Tibial nerve (tissue), 4 donors: Measurements from ENCODE around the gene LZTR1. TPM values are rescaled to one million over a fixed set of nuclear protein-coding genes. Genes with fewer than 3 reads are reported as not detected.

Experiments
- DNase-seq, 2 donors: peaks; one replicate each; pipeline ENCODE4 v3.0.0-alpha.2; 2019; ENCODE audit warnings: low spot score in 2 of 2
- H3K27ac ChIP-seq, 4 donors: fragments of 200-600 bp; sonication (generic) in 3 of 4; one replicate each; pipeline ENCODE4 v1.5.1; 2017 to 2019; ENCODE audit warnings: mild to moderate bottlenecking in 1 of 4
- H3K27me3 ChIP-seq, 2 donors: fragments of 200-600 bp; sonication (generic) in 1 of 2; one replicate each; pipeline versions ENCODE4 v1.5.1 to v1.6.0; 2017 to 2019
- H3K36me3 ChIP-seq, 3 donors: fragments of 200-600 bp; sonication (generic); one replicate each; pipeline ENCODE4 v1.5.1; 2018 to 2019
- H3K4me1 ChIP-seq, 4 donors: fragments of 200-600 bp; sonication (generic) in 3 of 4; one replicate each; pipeline ENCODE4 v1.5.1; 2017 to 2019
- H3K4me3 ChIP-seq, 4 donors: fragments of 200-600 bp; sonication (generic) in 3 of 4; one replicate each; pipeline ENCODE4 v1.5.1; 2017 to 2019; ENCODE audit warnings: mild to moderate bottlenecking in 1 of 4, moderate library complexity in 1 of 4
- H3K9me3 ChIP-seq, 4 donors: fragments of 200-600 bp; sonication (generic) in 3 of 4; one replicate each; pipeline ENCODE4 v1.5.1; 2017 to 2019
- CTCF ChIP-seq, 5 experiments: fragments of 200-600 bp in 3 of 5; fragments of 450-650 bp in 2 of 5; sonication (generic) in 3 of 5; IDR thresholded peaks; one replicate each; pipeline ENCODE4 v1.5.1; 2016 to 2019; ENCODE audit warnings: antibody characterized with exemption in 5 of 5, mild to moderate bottlenecking in 3 of 5, moderate library complexity in 2 of 5
- EP300 ChIP-seq, 2 donors: sonication (generic); formaldehyde crosslinking; IDR thresholded peaks; one replicate each; pipeline ENCODE4 v1.6.1; 2017; ENCODE audit warnings: antibody characterized with exemption in 2 of 2, mild to moderate bottlenecking in 1 of 2
- POLR2A ChIP-seq, 2 donors: fragments of 450-650 bp; IDR thresholded peaks; one replicate each; pipeline ENCODE4 v1.6.1; 2017; ENCODE audit warnings: antibody characterized with exemption in 2 of 2, mild to moderate bottlenecking in 2 of 2, moderate library complexity in 2 of 2
- WGBS, 2 donors: methylation state at CpG; one replicate each; pipeline ENCODE4 v1.1.5; 2018; 5-methylcytosine and 5-hydroxymethylcytosine counted together
- total RNA-seq, 4 donors: library from RNA; depleted of rRNA; stranded (reverse); fragments of >200 nt; gene quantifications; one replicate each; pipeline ENCODE4 v1.1.0, GENCODE V29; 2016

Gene LZTR1
- total RNA-seq, 4 donors from 2014 or later, result 59.8 to 127 (median 66.5) TPM

GRCh38 chr22:20963201-20964052 is 18.7 kb upstream of the LZTR1 start:
- no peak overlapping the region for H3K27ac ChIP-seq
- H3K4me3 ChIP-seq, result no peak overlapping the region
- WGBS, 2 donors, result 72 to 83% methylated on average over 5 to 7 of the region's 7 CpGs
- H3K9me3 ChIP-seq, result no peaks in the 10 kb centered on the region
- peaks cover 0 to 23% of the 10 kb centered on the region in 2 donors for H3K27me3 ChIP-seq
- H3K4me1 ChIP-seq, result peaks cover 0 to 19% (median 11%) of the 10 kb centered on the region in 4 donors
- DNase-seq, result no peak
- no peaks in the 10 kb centered on the region for H3K36me3 ChIP-seq
- TF ChIP-seq POLR2A (IDR thresholded peaks at IDR 0.05) (no peak), EP300 (IDR thresholded peaks at IDR 0.05) (no peak), CTCF (IDR thresholded peaks at IDR 0.05) (no peak)

- WGBS, 2 donors, result 48 to 59% methylated on average over 6 of the region's 6 CpGs
- TF ChIP-seq EP300 (IDR thresholded peaks at IDR 0.05) (no peak), CTCF (IDR thresholded peaks at IDR 0.05) (no peak), POLR2A (IDR thresholded peaks at IDR 0.05) (no peak)
- H3K4me3 ChIP-seq, result peak overlapping the region in 2 of 4 donors; percentile 33 to 47
These were observed 17.9 kb upstream of the LZTR1 start for GRCh38 chr22:20964090-20964798.

GRCh38 chr22:20964799-20965103 is 17.3 kb upstream of the LZTR1 start:
- H3K9me3 ChIP-seq, result no peaks in the 10 kb centered on the region
- no peak for DNase-seq
- TF ChIP-seq EP300 (IDR thresholded peaks at IDR 0.05) (no peak), POLR2A (IDR thresholded peaks at IDR 0.05) (no peak), CTCF (IDR thresholded peaks at IDR 0.05) (no peak)
- H3K36me3 ChIP-seq, result no peaks in the 10 kb centered on the region
- H3K4me3 ChIP-seq, result peak overlapping the region in 3 of 4 donors; percentile 5 to 47 (median 33)
- H3K27ac ChIP-seq, result no peak overlapping the region
- WGBS, 2 donors, result 2 to 9% methylated on average over 12 to 28 of the region's 28 CpGs
- peaks cover 0 to 19% (median 11%) of the 10 kb centered on the region in 4 donors for H3K4me1 ChIP-seq
- H3K27me3 ChIP-seq, result peaks cover 0 to 23% of the 10 kb centered on the region in 2 donors

More at GRCh38 chr22:20964090-20964798, 17.9 kb upstream of the LZTR1 start:
- DNase-seq, result no peak
- Histone ChIP-seq H3K9me3 (no peaks in the 10 kb centered on the region), H3K36me3 (no peaks in the 10 kb centered on the region), H3K27ac (no peak overlapping the region), H3K4me1 (peaks cover 0 to 19% (median 11%) of the 10 kb centered on the region in 4 donors), H3K27me3 (peaks cover 0 to 23% of the 10 kb centered on the region in 2 donors)

GRCh38 chr22:20965104-20965887 is 16.8 kb upstream of the LZTR1 start:
- WGBS, 2 donors, result 19 to 29% methylated on average over 19 to 25 of the region's 65 CpGs
- H3K4me1 ChIP-seq, result peaks cover 0 to 19% (median 11%) of the 10 kb centered on the region in 4 donors
- TF ChIP-seq EP300 (IDR thresholded peaks at IDR 0.05) (no peak), CTCF (IDR thresholded peaks at IDR 0.05) (no peak), POLR2A (IDR thresholded peaks at IDR 0.05) (no peak)
- H3K36me3 ChIP-seq, result no peaks in the 10 kb centered on the region
- DNase-seq, result no peak
- H3K9me3 ChIP-seq, result no peaks in the 10 kb centered on the region
- H3K4me3 ChIP-seq, result peak overlapping the region in 3 of 4 donors; percentile 5 to 47 (median 44)
- peaks cover 0 to 23% of the 10 kb centered on the region in 2 donors for H3K27me3 ChIP-seq
- no peak overlapping the region for H3K27ac ChIP-seq
